Mucosa of rectum (tissue), 2 donors: Measurements from ENCODE around the gene KLF8.

Source experiments
- H3K27ac ChIP-seq, 2 donors: one replicate each; pipeline ENCODE4 v1.7.0; 2013; ENCODE audit warnings: inconsistent platforms in 2 of 2, low read depth in 2 of 2, low read length in 2 of 2
- H3K27me3 ChIP-seq, 2 donors: one replicate each; pipeline ENCODE4 v1.7.0; 2013; ENCODE audit warnings: low read length in 2 of 2; ENCODE audit not compliant: control insufficient read depth in 2 of 2, insufficient read depth in 2 of 2
- H3K36me3 ChIP-seq, 2 donors: one replicate each; pipeline ENCODE4 v1.7.0; 2013; ENCODE audit warnings: low read length in 2 of 2; ENCODE audit not compliant: control insufficient read depth in 2 of 2, insufficient read depth in 2 of 2
- H3K4me1 ChIP-seq, 2 donors: one replicate each; pipeline ENCODE4 v1.7.0; 2013; ENCODE audit warnings: low read length in 2 of 2, mild to moderate bottlenecking in 1 of 2; ENCODE audit not compliant: control insufficient read depth in 2 of 2, insufficient read depth in 2 of 2
- H3K4me3 ChIP-seq, 2 donors: one replicate each; pipeline ENCODE4 v1.7.0; 2013; ENCODE audit warnings: low read length in 2 of 2
- H3K9ac ChIP-seq, 2 donors: one replicate each; pipeline ENCODE4 v1.7.0; 2013; ENCODE audit warnings: low read length in 2 of 2, low read depth in 1 of 2, mild to moderate bottlenecking in 1 of 2
- H3K9me3 ChIP-seq, 2 donors: one replicate each; pipeline ENCODE4 v1.7.0; 2013; ENCODE audit warnings: low read length in 2 of 2; ENCODE audit not compliant: control insufficient read depth in 2 of 2
- donor health status: healthy.
- donor health status: Normal muscosa, but diverticular disease.

Gene KLF8

GRCh38 chrX:56289449-56289848 is 57.3 kb downstream of the KLF8 start:
- Histone ChIP-seq H3K4me1 (no peaks in the 10 kb centered on the region), H3K9me3 (no peaks in the 10 kb centered on the region), H3K27ac (no peak overlapping the region), H3K9ac (no peak overlapping the region), H3K4me3 (no peak overlapping the region), H3K27me3 (no peaks in the 10 kb centered on the region), H3K36me3 (no peaks in the 10 kb centered on the region)

GRCh38 chrX:56308726-56309125 is 76.6 kb downstream of the KLF8 start:
- H3K9ac ChIP-seq = no peak overlapping the region
- no peaks in the 10 kb centered on the region for H3K36me3 ChIP-seq
- no peak overlapping the region for H3K27ac ChIP-seq
- no peaks in the 10 kb centered on the region for H3K27me3 ChIP-seq
- no peak overlapping the region for H3K4me3 ChIP-seq
- no peaks in the 10 kb centered on the region for H3K9me3 ChIP-seq
- H3K4me1 ChIP-seq = no peaks in the 10 kb centered on the region

- Histone ChIP-seq H3K9ac (no peak overlapping the region), H3K27me3 (no peaks in the 10 kb centered on the region), H3K9me3 (no peaks in the 10 kb centered on the region), H3K4me3 (no peak overlapping the region), H3K36me3 (no peaks in the 10 kb centered on the region), H3K4me1 (no peaks in the 10 kb centered on the region), H3K27ac (no peak overlapping the region)
Observed at GRCh38 chrX:56309881-56310280, 77.7 kb downstream of the KLF8 start.

- no peaks in the 10 kb centered on the region for H3K27me3 ChIP-seq
- no peaks in the 10 kb centered on the region for H3K4me1 ChIP-seq
- no peak overlapping the region for H3K27ac ChIP-seq
- no peak overlapping the region for H3K4me3 ChIP-seq
- no peaks in the 10 kb centered on the region for H3K9me3 ChIP-seq
- H3K9ac ChIP-seq = no peak overlapping the region
- no peaks in the 10 kb centered on the region for H3K36me3 ChIP-seq
Observed at GRCh38 chrX:56310581-56310980, 78.4 kb downstream of the KLF8 start.

GRCh38 chrX:56313308-56313707 is 81.2 kb downstream of the KLF8 start:
- H3K27ac ChIP-seq = no peak overlapping the region
- H3K4me3 ChIP-seq = no peak overlapping the region
- no peaks in the 10 kb centered on the region for H3K4me1 ChIP-seq
- H3K9me3 ChIP-seq = no peaks in the 10 kb centered on the region
- no peak overlapping the region for H3K9ac ChIP-seq
- H3K36me3 ChIP-seq = no peaks in the 10 kb centered on the region
- H3K27me3 ChIP-seq = no peaks in the 10 kb centered on the region

GRCh38 chrX:56314334-56314733 is 82.2 kb downstream of the KLF8 start:
- H3K27ac ChIP-seq = no peak overlapping the region
- no peaks in the 10 kb centered on the region for H3K27me3 ChIP-seq
- H3K4me1 ChIP-seq = no peaks in the 10 kb centered on the region
- no peak overlapping the region for H3K9ac ChIP-seq
- H3K9me3 ChIP-seq = no peaks in the 10 kb centered on the region
- H3K36me3 ChIP-seq = no peaks in the 10 kb centered on the region
- H3K4me3 ChIP-seq = no peak overlapping the region

- H3K9me3 ChIP-seq = no peaks in the 10 kb centered on the region
- no peak overlapping the region for H3K27ac ChIP-seq
- H3K4me3 ChIP-seq = no peak overlapping the region
- H3K9ac ChIP-seq = no peak overlapping the region
- H3K27me3 ChIP-seq = no peaks in the 10 kb centered on the region
- no peaks in the 10 kb centered on the region for H3K4me1 ChIP-seq
- no peaks in the 10 kb centered on the region for H3K36me3 ChIP-seq
Observed at GRCh38 chrX:56318076-56318475, 85.9 kb downstream of the KLF8 start.

GRCh38 chrX:56319165-56319564 is 87.0 kb downstream of the KLF8 start:
- H3K4me1 ChIP-seq = no peaks in the 10 kb centered on the region
- H3K27ac ChIP-seq = no peak overlapping the region
- H3K36me3 ChIP-seq = no peaks in the 10 kb centered on the region
- no peak overlapping the region for H3K9ac ChIP-seq
- no peak overlapping the region for H3K4me3 ChIP-seq
- H3K9me3 ChIP-seq = no peaks in the 10 kb centered on the region
- H3K27me3 ChIP-seq = no peaks in the 10 kb centered on the region
